Stimulated activated CD4-positive, alpha-beta T cell treated with anti-CD3 and anti-CD28 coated beads, Interleukin-15, amount 100 ng/mL, for 24 hours (primary cell): ENCODE measurements around the gene IGLON5.

ENCODE experiments used
- DNase-seq: peaks from one replicate; pipeline ENCODE4 v3.0.0-alpha.2; 2020

IGLON5 gene

GRCh38 chr19:51339687-51340656 lies 28.5 kb downstream of the IGLON5 start:
- DNase-seq: peak; percentile 98

DNA sequence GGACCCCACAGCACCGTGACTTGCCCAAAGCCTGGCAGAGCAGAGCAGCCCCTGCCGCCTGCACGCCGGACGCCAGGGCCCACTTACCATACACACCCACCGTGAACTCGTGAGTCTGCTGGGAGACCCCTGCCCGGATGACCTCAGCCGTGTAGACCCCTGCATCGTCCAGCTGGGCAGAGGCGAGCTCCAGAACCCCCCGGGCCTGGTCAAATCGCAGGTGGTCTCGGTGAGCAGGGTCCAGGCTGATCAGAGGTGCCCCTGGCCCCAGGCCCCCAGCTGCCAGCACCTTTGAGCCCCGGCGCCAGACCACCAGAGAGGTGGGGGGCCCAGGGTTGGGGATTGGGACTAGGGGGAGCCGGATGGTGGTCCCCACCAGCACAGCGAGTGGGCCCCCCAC lies 29.6 kb downstream of the IGLON5 start:
- no peak for DNase-seq

DNA sequence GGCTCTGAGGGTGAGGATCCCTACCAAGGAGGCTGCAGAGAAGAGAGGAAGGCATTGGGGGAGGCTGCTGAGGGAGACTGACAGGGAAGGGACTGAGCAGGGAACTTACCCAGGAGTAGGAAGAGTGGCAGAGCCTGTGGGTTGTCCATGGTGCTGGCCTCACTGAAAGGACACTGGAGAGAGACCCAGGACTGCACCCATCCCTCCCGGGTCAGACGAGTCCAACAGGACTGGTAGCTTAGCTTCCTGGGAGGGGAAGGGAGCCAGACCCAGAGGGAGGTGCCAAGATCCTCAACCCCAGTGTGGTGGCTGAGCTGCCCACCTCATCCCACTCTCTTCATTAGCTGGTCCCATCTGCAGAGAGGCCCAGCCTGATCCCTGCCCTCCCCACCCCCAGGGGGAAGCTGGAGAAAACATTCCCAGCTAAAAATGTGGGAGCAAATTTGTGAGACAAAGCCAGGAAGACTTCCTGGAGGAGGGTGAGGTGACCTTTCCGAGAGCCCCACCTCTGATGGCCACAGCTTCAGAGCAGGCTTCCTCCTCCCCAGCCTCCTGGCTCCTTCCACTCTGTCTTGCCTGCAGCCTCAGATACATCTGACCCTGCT lies 30.6 kb downstream of the IGLON5 start, which contains the start of gene VSIG10L:
VSIG10L (minus strand) TSS at position 164 of the 605 bp plus-strand sequence; CDS start at position 149, 15 bp downstream.
- no peak for DNase-seq

- DNase-seq: no peak
These were observed 31.5 kb downstream of the IGLON5 start for GRCh38 chr19:51342631-51343569.

DNA sequence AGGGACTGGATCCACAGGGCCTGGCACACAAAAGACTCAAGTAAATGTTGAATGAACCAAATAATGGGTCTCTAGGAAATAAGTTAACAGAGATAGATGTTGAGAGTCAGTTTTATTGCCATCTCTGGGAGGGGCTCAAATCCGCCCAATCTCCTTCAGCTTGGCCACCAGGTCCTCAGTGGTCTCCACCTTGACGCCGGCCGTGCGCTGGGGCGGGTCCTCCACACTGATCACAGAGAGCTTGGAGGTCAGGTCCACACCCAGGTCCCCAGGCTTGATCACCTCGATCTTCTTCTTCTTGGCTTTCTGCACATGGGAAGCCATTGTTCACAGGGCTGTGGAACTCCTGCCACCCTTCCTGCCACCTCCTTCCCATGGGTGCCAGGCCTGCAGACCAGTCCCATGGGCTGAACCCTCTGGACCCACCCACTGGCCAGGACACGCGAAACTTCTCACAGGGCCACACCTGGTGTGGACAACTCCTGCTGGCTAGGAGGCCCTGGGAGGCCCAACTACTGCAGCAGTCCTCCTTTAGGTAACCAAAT lies 33.7 kb downstream of the IGLON5 start:
- no peak for DNase-seq

DNA sequence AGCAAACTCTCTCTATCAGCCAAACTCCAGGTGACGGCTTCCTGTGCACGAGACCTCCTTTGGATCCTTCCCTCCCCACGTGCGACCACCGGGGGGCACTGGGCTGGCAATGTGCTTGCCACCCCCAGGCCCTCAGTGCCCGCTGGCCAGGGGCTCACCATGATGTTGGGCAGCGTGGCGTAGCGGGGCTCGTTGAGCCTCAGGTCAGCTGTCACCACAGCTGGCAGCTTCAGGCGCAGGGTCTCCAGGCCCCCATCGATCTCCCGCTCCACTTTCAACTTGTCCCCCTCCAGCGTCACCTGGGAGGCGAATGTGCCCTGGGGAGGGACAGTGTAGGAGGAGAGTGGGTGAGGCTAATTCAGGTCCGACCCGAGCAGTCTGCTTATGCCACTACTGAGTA lies 35.3 kb downstream of the IGLON5 start:
- no peak for DNase-seq

GRCh38 chr19:51347209-51347928 lies 35.9 kb downstream of the IGLON5 start:
- DNase-seq: no peak

DNA sequence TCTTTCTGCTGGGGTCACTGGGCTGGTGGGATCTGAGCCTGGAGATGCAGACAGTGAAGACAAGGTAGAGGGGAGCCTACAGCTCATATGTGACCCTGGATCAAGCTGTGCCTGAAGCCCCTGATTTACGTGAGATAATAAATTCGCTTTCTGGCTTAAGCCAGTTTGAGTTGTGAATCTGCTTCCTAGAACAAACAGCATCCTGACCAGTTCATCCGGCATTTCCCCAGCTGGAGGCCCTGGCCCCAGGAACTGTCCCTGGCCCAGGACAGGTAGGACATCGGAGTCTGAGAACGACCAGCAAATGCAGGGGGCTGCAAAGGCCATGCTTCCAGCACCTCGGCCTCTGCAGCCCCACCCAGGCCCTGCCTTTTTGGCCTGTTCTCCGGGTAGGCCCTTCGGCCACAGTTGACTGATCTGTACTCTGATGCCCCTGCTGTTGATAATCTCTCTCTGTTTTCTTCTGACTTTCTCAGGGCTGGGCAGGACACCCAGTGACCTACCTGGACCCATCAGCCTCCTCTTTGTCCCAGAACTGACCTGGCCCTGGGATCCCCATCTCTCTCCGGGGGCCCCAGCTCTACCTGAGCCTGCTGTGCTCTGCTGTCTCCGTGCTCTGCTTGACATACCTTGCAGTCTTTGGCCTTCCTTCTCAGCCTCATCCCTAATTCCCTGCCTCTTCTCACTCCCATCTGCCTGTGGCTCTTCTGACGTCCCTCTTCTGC lies 40.0 kb downstream of the IGLON5 start:
- DNase-seq: no peak

- no peak for DNase-seq
These were observed 41.4 kb downstream of the IGLON5 start for GRCh38 chr19:51352783-51353360.

DNA sequence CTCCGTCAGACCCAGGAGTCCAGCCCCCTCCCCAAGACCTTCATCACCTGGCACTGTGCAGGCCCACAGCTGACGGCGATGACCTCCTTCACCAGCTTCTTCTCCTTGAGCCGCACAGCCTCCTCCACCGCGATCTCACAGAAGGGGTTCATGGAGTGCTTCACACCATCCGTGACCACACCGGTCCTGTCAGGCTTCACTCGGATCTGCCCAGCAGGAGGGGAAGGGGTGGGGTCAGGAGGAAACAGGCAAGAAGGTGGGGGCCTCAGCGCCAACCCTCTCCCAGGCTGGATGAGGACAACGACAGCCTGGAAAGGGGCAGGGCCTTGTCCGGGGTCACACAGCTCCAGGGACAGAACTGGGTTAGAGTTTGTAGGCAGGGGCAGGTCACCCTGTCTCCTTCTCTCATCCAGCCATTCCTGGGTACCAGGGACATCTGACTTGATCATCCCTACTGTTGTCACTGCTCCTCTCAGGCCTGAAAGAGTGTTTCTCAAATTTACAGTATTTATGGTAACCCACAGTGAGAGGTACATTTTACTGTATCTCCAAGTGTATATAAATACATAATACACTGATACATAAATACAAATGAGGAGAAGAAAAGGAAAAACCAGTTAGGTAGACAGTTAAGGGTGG lies 42.8 kb downstream of the IGLON5 start:
- no peak for DNase-seq

GRCh38 chr19:51354742-51355148 lies 43.3 kb downstream of the IGLON5 start:
- peak; percentile 51 for DNase-seq

DNA sequence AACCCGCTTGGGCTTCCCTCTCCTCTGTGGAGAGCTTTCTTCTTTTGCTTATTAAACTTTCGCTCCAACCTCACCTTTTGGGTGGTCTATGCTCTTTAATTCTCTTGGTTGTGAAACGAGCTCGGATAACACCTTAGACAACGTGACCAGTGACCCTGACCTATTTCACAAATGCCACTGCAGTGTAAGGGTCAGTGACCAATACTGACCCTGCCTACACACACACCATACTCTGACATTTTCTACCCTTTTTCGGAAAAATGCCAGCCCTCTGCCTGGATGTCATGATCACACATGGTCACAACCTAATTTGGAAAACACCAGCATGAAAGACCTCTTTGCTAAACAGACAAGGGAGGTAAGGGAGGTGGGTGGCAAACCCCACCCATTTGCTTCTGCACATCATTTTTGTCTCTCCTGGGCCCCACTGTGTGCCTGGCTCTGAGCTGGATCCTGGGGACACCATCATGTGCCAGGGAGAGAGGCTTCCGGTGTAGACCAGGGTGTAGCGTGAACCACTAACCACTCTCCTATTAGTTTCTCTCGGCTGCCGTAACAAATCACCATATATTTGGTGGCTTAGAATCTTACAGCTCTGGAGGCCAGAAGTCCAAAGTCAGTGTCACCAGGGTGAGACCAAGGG lies 44.8 kb downstream of the IGLON5 start:
- no peak for DNase-seq

DNA sequence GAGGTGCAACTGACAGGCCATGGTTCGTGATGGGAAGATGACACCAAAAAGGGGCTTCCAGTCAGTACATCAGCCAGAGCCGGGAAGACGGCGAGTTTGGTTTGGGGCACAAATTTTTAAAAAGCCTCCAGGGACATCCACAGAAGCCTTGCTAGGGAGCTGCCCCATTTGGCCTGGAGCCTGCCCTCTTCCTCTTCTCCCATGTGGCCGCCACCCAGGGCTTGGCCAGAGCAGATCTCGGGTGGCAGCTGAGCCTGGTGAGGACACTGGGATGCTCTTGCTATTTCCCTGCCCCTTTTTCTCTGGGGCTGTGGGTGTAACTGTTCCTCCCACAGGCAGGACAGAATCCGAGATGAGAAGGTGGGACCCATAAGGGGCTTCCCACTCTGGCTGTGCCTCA lies 46.5 kb downstream of the IGLON5 start:
- no peak for DNase-seq

- DNase-seq: no peak
These were observed 47.9 kb downstream of the IGLON5 start for GRCh38 chr19:51359294-51359693.

GRCh38 chr19:51361239-51361638 lies 49.8 kb downstream of the IGLON5 start:
- no peak for DNase-seq

- no peak for DNase-seq
These were observed 53.0 kb downstream of the IGLON5 start for GRCh38 chr19:51364200-51365106.

DNA sequence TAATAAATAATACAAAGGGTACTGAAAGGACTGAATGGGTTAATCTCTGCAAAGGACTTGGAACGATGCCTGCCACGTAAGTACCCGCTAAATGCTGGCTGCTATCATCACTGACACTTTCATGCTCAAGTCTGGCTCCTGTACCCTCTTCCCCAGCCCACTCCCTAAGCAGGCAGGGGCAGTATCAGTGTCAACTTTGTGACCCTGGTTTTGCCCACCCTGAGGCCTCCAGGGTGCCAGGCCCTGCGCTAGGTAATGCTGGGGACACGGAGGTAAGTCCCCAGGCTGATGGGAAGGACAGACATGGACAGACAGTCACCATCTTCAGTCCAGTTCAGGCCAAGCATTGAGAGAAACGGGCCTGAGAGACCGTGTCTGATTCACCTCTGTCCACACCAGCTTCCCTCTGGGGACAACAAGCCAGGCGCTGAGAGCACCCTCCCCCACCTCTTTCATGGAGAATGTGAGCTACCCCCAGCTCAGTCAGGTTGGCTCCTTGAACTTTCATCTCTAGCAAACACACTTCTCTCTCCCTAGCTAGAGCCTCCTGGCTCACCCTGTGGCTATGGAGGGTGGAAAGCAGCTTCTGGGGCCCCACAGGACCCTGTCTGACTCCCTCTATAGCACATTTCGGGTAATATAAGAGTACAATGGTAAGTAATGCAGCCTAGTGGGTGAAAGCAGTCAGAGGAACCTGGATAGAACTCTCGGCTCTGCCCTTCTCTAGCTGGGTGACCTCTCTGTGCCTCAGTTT lies 53.9 kb downstream of the IGLON5 start:
- peak; percentile 38 for DNase-seq

GRCh38 chr19:51365965-51366388 lies 54.5 kb downstream of the IGLON5 start, which contains the start of gene ETFB:
Gene ETFB, minus strand, starts transcription at chr19:51366388. Its CDS starts 62 bp downstream, at chr19:51366326.
- no peak for DNase-seq
